NT2/D1 (cell line): ENCODE measurements around the gene IDH1.

Source experiments
- DNase-seq: peaks from one replicate; pipeline ENCODE4 v3.0.0-alpha.2; 2011; ENCODE audit warnings: low read depth, low spot score
- H3K27me3 ChIP-seq: 2 replicates; pipeline ENCODE4 v1.6.0; 2011; ENCODE audit warnings: mild to moderate bottlenecking; ENCODE audit not compliant: insufficient read length, insufficient read depth
- H3K36me3 ChIP-seq: 2 replicates; pipeline ENCODE4 v1.6.1; 2011; ENCODE audit warnings: mild to moderate bottlenecking, low read length, mixed read lengths; ENCODE audit not compliant: insufficient read depth, insufficient read length
- H3K4me1 ChIP-seq: 2 replicates; pipeline ENCODE4 v1.5.1; 2011; ENCODE audit not compliant: insufficient read depth, insufficient read length
- H3K4me3 ChIP-seq: 2 replicates; pipeline ENCODE4 v1.5.1; 2011; ENCODE audit warnings: low read depth; ENCODE audit not compliant: insufficient read length
- H3K9ac ChIP-seq: 2 replicates; pipeline ENCODE4 v1.6.0; 2011; ENCODE audit warnings: low read depth; ENCODE audit not compliant: insufficient read length
- H3K9me3 ChIP-seq: 2 replicates; pipeline ENCODE4 v1.5.1; 2011; ENCODE audit warnings: mild to moderate bottlenecking, low read length; ENCODE audit not compliant: insufficient read depth
- SUZ12 ChIP-seq: IDR thresholded peaks from 2 replicates; pipeline ENCODE4 v1.6.1; 2011; ENCODE audit not compliant: insufficient read length, insufficient read depth; ENCODE audit errors: extremely low read depth
- YY1 ChIP-seq: IDR thresholded peaks from 2 replicates; pipeline ENCODE4 v1.6.1; 2011; ENCODE audit not compliant: insufficient read length, insufficient read depth
- ZNF274 ChIP-seq: IDR thresholded peaks from 2 replicates; pipeline ENCODE4 v1.6.1; 2011; ENCODE audit warnings: mild to moderate bottlenecking, low read depth, low read length

The IDH1 gene

DNA sequence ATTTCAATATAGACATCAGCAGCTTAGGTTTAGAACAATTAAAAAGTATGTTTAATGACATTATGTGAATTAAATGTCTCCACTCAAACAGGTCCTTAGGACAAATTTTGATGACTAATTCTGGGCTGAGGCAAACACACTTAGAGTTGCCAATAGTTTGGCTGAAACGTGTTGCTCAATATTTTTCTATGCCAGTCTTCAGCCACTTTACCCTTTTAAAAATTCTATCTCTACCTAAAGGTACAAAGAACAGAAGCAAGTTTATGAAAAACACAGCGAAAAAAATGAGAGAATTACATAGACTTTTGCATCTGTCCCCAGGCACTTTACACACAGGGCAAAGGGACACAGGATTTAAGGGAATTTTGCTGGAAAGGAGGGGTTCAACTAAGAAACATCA, 4.5 kb downstream of the IDH1 start:
- Histone ChIP-seq H3K4me3 (no peak overlapping the region), H3K36me3 (peaks cover 77% of the 10 kb centered on the region), H3K4me1 (no peaks in the 10 kb centered on the region), H3K9ac (peak overlapping the region; percentile 28), H3K9me3 (no peaks in the 10 kb centered on the region), H3K27me3 (no peaks in the 10 kb centered on the region)
- no peak for TF ChIP-seq SUZ12
- no peak for TF ChIP-seq ZNF274
- TF ChIP-seq YY1: no peak
- no peak for DNase-seq

DNA sequence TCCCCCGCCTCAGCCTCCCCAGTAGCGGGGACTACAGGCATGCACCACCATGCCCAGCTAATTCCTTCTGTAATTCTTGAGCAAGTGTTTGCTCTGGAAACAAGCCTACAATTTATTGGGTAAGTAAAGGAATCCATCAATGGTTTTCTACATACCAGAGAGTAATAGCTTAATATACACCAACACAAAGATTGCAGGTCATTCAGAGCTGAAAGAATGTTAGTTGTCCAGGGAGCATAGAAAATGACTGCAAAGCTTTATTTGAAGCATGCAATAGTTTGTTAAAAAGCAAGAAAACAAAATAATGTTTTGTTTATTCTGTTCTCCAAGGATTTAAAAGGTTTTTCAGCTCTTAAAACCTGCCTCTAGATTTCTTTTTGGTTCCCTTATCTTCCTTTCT, 5.6 kb downstream of the IDH1 start:
- H3K4me3 ChIP-seq: no peak overlapping the region
- H3K27me3 ChIP-seq: no peaks in the 10 kb centered on the region
- H3K9ac ChIP-seq: no peak overlapping the region
- DNase-seq: no peak
- H3K36me3 ChIP-seq: peaks cover 88% of the 10 kb centered on the region
- TF ChIP-seq ZNF274 (no peak), SUZ12 (no peak), YY1 (no peak)
- H3K9me3 ChIP-seq: no peaks in the 10 kb centered on the region
- H3K4me1 ChIP-seq: no peaks in the 10 kb centered on the region

DNA sequence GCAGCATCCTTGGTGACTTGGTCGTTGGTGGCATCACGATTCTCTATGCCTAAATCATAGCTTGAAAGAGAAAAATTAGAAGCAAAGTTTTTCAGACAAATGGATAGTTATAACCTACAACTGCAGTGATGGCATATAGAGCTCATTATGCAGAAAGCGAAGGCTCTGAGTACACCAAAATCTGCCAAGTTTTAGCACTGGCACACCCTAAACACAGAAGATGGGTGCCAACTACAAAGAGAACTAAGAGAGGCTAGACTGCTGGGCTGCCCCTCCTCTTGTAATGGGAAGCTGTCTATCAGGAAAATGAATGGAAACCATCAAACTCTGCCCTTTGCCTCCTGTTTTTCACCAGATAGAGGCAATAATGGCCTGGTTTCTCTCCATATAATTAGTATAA, 6.3 kb downstream of the IDH1 start:
- TF ChIP-seq YY1 (no peak), SUZ12 (no peak), ZNF274 (no peak)
- DNase-seq: no peak
- Histone ChIP-seq H3K9me3 (no peaks in the 10 kb centered on the region), H3K4me1 (no peaks in the 10 kb centered on the region), H3K9ac (no peak overlapping the region), H3K4me3 (no peak overlapping the region), H3K36me3 (peaks cover 95% of the 10 kb centered on the region), H3K27me3 (no peaks in the 10 kb centered on the region)

DNA sequence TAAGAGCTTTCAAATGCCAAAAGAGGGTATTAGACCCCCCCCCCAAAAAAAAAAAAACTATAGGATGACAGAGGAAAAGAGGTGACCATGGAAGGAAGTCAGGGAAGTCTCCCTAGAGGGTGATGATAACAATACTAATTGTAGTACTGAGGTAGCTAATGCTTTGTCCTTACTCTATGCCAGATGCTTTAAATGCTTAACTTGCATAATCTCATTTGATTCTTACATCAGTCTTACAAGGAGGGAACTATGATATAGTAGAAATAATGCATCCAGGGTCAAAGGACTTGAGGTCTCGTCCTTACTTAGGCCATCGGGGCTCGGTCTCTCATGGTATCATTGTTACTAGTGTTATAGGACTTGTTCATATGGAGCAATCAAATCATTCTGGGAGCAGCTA, 9.1 kb downstream of the IDH1 start:
- no peak for TF ChIP-seq YY1
- no peak for TF ChIP-seq SUZ12
- no peak for TF ChIP-seq ZNF274
- no peak for DNase-seq
- Histone ChIP-seq H3K4me3 (no peak overlapping the region), H3K4me1 (no peaks in the 10 kb centered on the region), H3K9ac (no peak overlapping the region), H3K9me3 (no peaks in the 10 kb centered on the region), H3K27me3 (no peaks in the 10 kb centered on the region), H3K36me3 (peaks cover 93% of the 10 kb centered on the region)

DNA sequence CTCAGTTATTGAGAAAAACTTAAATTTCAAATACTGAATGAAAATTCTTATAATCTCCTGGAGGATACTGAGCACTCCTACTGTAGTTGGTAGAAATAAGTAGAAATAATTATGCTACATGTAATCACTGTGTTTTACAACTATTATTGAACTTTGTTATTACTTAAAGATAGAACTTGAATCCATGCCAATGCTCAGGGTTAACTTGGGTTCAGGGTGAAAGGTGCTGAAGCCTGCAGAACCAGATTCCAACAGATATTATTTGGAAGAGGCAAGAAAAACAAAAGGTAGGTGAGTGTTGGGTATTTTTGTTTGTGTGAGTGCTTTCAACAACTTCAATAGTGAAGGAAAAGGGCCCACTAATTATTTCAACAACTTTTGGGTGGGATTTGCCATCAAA, 10.4 kb downstream of the IDH1 start:
- Histone ChIP-seq H3K36me3 (peaks cover 92% of the 10 kb centered on the region), H3K4me3 (no peak overlapping the region), H3K4me1 (no peaks in the 10 kb centered on the region), H3K9ac (no peak overlapping the region), H3K27me3 (no peaks in the 10 kb centered on the region), H3K9me3 (no peaks in the 10 kb centered on the region)
- TF ChIP-seq ZNF274 (no peak), YY1 (no peak), SUZ12 (no peak)
- no peak for DNase-seq

- Histone ChIP-seq H3K4me3 (no peak overlapping the region), H3K27me3 (no peaks in the 10 kb centered on the region), H3K9me3 (no peaks in the 10 kb centered on the region), H3K4me1 (no peaks in the 10 kb centered on the region), H3K36me3 (peaks cover 80% of the 10 kb centered on the region), H3K9ac (no peak overlapping the region)
- TF ChIP-seq SUZ12: no peak
- no peak for TF ChIP-seq ZNF274
- no peak for TF ChIP-seq YY1
- DNase-seq: no peak
Observed at GRCh38 chr2:208240619-208241209, 14.2 kb downstream of the IDH1 start.

GRCh38 chr2:208239770-208240493, 14.9 kb downstream of the IDH1 start:
- Histone ChIP-seq H3K4me1 (no peaks in the 10 kb centered on the region), H3K9ac (no peak overlapping the region), H3K9me3 (no peaks in the 10 kb centered on the region), H3K27me3 (no peaks in the 10 kb centered on the region), H3K4me3 (no peak overlapping the region), H3K36me3 (peaks cover 76% of the 10 kb centered on the region)
- DNase-seq: no peak
- TF ChIP-seq YY1 (no peak), ZNF274 (no peak), SUZ12 (no peak)
